Activated CD8-positive, alpha-beta memory T cell treated with anti-CD3 and anti-CD28 coated beads, Interleukin-2, amount 50 U/mL, for 4 hours (primary cell): ENCODE results near the gene POLH.
"Not testable (repeated sequence)": the region's sequence is repeated elsewhere in the genome, so short reads cannot be mapped to it uniquely, and the experiment has no call there.

Source experiments
- DNase-seq: peaks from one replicate; pipeline ENCODE4 v3.0.0-alpha.2; 2020

Gene POLH

DNA sequence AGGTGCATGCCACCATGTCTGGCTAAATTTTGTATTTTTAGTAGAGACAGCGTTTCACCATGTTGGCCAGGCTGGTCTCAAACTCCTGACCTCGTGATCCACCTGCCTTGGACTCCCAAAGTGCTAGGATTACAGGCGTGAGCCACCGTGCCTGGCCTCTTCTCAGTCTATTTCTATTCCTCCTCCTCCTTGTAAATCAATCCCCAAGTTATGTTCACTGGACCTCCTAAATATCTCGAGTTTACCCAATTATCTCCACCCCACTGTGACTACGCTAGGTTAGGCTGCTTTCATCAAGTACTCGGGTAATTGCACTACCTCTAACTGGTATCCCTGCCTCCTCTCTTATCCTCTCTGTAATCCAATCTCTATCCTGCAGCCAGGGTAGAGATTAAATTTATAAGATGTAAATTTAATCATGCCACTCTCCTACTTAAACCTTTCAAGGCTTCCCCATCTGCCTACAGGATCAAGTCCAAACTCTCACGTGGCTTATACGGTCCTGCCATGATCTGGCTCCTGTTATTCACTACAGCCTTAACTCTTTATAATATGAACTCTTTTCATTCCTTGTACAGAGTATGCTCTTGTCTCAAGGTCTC is 58.8 kb downstream of the POLH start:
- no peak for DNase-seq

DNA sequence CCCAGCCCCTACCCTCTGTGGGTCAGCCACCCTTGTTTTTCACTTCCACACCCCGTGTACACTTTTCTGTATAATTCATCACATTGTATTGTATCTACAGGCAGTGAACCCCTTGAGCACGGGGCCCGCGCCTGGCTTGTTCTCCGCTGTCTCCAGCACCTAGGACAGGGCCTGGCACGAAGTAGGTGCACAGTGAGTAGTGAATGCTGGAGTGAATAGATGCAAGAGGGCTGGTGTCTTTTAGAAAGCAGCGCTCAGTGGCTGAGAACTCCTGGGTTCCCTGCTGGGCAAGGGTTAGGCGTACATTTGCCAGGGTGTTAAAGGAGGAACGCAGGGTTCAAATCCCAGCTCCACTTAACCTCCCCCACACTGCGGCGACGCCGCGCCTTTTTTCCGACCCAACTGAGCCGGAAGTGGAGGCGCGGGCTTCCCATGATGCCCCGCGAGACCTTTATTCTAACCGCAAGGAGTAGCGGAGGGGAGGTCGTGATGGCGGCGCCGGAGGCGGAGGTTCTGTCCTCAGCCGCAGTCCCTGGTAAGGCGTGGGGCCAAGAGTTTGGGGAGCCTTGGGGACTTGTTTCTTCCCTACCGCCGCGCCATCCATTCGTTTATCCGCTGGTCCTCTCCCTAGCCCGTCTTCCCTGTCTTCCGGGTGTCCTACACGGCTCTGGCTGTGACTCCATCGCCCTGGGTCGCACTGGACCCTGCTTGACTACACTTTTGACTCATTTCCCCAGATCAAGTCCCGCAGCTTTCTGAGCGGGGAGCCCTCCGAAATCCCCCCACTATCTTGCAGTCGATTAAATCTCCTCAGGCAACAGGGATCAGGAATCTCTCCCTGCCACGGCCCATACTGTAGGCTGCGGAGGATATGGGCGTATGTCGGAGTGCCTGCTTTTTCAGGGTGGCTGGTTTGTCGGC is 59.7 kb downstream of the POLH start, which contains the start of gene MAD2L1BP:
Gene MAD2L1BP (plus strand): TSS at position 454 of the 921 bp plus-strand sequence. CDS start 36 bp downstream, at position 490.
- peak; percentile 85 for DNase-seq

DNA sequence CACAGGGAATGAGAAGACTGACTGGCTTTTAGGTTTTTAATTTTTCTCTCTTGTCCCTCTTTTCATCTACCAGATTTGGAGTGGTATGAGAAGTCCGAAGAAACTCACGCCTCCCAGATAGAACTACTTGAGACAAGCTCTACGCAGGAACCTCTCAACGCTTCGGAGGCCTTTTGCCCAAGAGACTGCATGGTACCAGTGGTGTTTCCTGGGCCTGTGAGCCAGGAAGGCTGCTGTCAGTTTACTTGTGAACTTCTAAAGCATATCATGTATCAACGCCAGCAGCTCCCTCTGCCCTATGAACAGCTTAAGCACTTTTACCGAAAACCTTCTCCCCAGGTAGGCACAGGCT is 60.3 kb downstream of the POLH start:
- DNase-seq = no peak

DNA sequence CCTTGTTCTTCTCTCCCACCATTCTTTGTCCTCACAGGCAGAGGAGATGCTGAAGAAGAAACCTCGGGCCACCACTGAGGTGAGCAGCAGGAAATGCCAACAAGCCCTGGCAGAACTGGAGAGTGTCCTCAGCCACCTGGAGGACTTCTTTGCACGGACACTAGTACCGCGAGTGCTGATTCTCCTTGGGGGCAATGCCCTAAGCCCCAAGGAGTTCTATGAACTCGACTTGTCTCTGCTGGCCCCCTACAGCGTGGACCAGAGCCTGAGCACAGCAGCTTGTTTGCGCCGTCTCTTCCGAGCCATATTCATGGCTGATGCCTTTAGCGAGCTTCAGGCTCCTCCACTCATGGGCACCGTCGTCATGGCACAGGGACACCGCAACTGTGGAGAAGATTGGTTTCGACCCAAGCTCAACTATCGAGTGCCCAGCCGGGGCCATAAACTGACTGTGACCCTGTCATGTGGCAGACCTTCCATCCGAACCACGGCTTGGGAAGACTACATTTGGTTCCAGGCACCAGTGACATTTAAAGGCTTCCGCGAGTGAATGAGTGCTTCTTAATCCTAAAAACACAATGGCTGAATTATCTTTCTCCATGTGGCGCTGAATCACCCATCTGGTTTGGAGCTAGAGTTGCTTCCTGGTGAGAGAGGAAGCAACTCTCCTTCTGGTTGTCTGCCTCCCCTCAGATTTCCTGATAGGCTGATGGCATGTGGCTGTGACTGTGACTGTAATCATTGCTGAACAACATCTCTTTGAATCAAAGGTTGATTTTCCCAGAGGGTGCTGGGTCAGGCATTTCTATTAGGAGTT is 64.2 kb downstream of the POLH start:
- DNase-seq = no peak

DNA sequence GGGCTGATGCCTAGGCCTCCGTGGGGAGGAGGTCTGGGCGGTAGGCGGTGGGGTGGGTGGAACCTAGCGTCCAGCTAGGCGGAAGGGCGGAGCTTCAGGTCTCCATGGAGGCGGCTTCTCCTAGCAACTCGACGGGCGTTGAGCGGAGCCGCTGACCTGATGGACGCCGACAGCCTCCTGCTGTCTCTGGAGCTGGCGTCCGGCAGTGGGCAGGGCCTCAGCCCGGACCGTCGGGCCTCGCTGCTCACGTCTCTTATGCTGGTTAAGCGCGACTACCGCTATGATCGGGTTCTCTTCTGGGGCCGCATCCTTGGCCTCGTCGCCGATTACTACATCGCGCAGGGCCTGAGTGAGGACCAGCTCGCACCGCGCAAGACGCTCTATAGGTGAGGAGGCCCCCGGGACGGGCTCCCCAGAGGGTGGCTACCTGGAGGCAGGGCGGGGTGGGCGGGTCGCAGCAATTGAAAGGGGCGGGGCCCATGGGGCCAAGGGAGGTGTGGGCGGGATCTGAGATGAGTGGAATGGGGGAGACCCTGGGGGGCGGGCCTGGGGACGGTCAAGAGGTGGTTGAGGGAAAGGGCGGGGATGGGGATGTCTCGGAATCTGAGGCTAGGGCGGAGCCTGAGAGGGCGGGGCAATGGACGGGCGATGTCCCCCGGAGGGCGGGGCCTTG is 69.1 kb downstream of the POLH start, which contains the start of gene RSPH9:
Gene RSPH9 (plus strand): TSS at position 97 of the 673 bp plus-strand sequence. CDS start 63 bp downstream, at position 160.
- peak; percentile 62 for DNase-seq

DNA sequence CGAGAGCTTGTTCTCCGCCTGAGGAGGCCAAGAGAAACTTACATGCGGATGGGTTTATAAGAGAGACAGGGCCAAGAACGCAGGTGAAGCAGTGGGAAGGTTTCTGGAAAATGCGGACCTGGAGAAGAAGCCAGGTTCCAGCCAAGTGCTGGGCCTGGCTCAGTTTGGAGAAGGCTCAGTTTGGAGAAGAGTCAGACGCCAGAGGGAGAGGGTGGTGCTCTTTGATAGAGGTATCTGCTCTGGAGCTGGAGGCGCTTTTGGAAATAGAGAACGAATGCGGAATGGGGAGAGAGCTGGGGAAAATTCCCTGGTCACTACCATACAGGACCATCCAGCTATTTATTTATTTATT is 69.6 kb downstream of the POLH start:
- no peak for DNase-seq

DNA sequence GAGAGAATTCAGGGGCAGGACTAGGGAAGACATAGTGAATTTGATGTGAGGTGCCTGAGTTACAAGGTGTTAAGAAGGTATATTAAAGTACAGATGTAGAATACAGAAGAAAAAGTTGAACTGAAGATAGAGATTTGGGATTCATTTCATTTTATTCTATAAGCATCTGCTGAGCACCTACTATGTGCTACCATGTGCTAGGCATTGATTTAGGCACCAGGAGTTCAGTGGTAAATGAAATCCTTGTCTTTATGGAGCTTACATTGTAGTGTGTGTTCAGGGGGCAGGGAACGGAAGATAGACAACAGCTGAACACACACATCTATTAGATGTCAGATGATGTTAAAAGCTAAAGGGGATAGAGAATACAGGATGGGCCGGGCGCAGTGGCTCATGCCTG is 71.6 kb downstream of the POLH start:
- DNase-seq = no peak

DNA sequence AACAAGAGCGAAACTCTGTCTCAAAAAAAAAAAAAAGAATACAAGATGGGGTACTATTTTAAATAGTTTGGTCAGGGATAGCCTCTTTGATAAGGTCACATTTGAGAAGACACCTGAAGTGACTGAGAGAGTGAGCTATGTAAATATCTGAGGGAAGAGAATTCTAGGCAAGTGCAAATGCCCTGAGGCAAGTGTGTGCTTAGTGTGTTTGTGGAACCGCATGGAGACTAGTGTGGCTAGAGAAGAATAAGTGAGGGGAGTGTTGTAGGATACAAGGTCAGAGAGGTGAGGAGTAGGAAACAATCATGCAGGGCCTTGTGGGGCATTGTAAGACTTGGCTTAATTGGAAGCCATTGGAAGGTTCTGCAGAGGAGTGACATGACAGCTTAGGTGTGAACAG is 72.3 kb downstream of the POLH start:
- DNase-seq = no peak

DNA sequence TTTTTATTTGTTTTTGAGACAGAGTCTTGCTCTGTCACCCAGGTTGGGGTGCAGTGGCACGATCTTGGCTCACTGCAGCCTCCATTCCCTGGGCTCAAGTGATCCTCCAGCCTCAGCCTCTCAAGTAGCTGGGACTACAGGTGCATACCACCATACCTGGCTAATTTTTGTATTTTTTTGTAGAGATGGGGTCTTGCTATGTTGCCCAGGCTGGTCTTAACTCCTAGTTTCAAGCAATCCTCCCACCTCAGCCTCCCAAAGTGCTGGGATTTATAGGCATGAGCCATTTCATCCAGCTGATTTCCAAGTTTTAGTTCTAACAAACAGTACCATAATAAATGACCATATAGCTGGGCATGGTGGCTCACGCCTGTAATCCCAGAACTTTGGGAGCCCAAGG is 76.8 kb downstream of the POLH start:
- not testable (repeated sequence) for DNase-seq

DNA sequence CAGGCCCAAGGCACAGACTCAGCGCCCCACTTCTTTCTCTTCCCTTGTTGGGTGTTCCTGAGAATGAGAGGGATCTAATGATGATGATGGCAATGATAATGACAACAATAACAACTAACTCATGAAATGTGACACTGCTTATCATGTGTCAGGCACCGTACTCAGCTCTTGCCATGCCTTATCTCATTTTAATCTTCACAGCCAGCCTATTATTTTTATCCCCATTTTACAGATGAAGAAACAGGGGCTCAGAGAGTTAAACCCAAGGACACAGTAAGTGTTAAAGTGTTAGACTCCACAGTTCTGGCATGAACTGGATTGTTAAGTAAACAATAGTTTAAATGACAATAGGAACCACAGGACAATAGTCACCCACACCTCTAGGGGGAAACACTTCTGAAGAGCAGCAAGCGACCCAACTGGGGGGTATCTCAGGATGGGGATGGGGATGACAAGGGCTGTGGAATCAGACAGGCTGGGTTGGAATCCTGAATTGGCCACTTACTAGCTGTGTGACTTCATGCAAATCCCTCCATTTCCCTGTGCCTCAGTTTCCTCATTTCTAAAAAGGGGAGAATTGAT is 81.3 kb downstream of the POLH start:
- DNase-seq = no peak

DNA sequence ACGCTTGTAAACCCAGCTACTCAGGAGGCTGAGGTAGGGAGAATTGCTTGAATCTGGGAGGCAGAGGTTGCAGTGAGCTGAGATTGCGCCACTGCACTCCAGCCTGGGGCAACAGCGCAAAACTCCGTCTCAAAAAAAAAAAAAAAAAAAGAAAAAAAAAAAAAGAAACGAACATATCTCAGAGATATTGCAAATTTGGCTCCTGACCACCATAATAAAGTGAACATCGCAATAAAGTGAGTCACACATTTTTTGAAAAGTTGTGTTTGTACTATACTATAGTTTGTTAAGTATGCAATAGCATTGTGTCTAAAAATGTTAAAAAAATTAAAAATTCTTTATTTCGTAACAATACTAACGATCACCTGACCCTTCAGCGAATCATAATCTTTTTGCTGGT is 82.2 kb downstream of the POLH start:
- no peak for DNase-seq

DNA sequence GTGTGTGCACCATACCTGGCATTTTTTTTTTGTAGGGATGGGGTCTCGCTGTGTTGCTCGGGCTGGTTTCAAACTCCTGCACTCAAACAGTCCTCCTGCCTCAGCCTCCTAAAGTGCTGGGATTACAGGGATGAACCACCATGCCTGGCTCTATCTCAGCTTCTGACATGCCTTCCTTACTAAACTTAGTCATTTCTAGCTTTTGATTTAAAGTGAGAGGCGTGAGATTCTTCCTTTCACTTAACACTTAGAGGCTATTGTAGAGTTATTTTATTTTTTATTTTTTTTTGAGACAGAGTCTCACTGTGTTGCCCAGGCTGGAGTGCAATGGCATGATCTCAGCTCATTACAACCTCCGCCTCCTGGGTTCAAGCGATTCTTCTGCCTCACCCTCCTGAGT is 87.0 kb downstream of the POLH start:
- not testable (repeated sequence) for DNase-seq
